ENCODE measurements around the gene SCML2.
A peak's percentile ranks its signal among the peaks of the same experiment; 100 is the strongest.
"Not testable (repeated sequence)": the region's sequence is repeated elsewhere in the genome, so short reads cannot be mapped to it uniquely, and the experiment has no call there.

The SCML2 gene

DNA sequence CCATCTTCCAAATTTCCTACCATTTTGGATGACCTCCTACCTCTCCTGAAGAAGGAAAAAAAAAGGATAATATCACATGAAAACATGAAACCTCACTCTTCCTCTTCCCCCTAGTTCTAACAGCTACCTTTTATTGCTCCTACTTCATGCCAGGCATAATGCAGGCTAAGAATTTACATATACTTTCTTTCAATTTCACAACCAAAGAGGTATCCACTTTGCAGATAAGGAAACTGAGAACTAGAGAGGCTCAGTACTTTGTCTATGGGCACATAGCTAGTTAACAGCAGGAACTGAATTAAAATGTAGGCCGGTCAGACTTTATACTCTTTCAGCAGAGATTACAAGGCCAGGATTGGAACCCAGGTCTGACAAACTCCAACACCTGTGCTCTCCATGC, 99.4 kb downstream of the SCML2 start:
- no peak for FAIRE-seq

DNA sequence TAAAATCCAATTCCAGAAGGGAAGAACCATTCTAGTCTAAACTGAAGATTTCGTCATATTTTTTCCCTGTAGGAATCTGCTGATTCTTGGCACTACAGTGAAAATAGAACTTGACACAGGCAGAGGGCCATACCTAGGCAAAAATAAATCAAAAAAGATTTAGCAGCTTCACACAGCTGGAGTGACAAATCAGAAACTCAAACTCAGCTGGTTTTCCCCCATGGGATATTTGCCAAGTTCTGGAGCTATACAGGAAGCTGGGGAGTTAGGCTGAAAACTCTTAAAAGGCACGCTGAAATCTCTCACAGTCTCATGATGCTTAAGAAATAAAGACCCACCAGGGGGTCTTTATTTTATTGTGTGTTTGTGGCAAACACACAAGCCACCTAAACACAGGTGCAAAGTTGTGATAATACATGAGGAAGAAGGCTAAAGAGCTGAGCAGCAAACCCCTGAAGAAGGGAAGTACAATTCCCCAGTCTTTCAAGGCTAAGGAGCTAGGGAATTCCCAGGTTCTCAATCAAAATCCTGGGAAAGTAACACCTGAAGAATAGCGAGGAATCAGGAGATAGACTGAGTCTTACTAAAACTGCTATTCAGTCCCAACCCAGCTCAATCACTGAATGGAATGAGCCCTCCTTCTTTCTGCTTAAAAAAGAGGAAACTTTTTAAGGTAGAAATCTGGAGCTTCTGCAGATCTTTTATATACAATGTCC, 101.7 kb downstream of the SCML2 start:
- no peak for FAIRE-seq

DNA sequence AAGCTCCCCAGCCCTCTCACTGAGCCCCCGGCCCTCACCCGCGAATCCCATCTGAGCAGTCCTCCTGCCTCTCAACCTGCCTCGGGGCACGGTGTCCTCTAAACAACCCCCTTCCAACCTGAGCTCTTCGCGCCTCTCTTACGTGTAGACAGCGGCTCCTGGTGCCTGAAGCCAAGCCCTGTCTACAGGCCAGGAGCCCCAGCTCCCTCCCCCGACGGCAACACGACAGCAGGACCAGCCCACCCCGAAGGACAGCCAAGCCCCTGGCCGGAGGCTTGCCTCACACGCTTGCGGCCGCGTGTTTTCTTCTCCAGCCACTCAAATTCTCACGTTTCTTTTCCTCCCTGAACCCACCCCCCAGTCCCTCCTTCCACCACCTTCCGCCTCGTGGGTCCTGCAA, 124.8 kb downstream of the SCML2 start:
- FAIRE-seq: not testable (repeated sequence)

DNA sequence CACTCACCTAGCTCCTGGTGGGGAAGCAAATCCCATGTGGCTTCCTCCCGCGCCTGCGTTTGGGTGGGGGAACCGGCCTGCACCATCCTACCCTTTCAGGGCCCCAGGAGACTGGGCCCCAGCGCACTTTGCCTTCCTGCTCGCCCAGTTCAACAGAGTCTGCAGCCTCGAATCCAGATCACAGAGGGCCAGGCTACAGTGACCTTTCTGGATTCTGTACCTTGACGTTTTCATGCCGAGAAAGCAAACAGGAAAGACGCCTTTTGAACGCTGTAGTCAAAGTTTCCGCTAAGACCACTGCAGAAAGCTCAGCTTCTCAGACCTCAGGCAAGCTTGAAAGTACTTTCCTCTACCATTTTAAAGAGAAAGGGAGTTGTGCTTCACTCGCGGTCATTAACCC, 126.4 kb downstream of the SCML2 start:
- FAIRE-seq: no peak

DNA sequence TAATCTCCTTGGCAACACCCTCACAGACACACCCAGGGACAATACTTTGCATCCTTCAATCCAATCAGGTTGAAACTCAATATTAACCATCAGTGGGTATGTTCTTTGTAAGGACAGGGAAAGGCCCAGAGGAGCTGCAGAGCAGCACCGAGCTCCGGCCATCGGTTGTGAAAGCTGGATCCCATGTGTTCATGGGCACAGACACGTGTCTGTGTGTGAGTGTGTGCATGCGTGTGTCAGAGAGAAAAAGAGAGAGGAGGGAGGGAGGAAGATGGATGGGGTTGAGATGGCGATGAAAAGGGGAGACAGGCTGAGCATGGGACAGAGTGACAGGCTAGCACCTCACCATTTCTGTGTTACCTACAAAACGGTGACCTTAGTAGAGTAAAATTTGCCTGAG, 127.0 kb downstream of the SCML2 start:
- FAIRE-seq: no peak

DNA sequence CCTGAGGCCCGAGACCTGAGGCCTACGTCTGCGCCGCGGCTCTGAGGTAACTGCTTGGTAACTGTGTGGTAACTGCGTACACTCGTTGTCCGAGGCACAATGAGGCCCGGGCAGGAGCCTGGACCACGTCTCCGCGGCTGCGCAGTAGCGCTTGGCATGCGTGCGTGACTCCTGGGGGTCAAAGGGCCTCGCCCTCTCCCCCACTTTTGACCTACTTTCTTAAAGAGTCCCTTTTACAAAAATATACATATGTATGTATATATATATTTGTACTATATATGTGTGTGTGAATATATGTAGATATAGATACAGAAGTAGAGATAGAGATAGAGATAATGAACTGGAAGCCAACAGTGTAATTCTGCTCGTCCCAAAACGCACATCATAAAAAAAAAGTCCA, 133.7 kb downstream of the SCML2 start, which contains the start of gene BEND2:
Gene BEND2, minus strand, starts transcription at position 101 of the 400 bp plus-strand sequence. CDS start 136 bp downstream, outside the sequence.
- FAIRE-seq: no peak

DNA sequence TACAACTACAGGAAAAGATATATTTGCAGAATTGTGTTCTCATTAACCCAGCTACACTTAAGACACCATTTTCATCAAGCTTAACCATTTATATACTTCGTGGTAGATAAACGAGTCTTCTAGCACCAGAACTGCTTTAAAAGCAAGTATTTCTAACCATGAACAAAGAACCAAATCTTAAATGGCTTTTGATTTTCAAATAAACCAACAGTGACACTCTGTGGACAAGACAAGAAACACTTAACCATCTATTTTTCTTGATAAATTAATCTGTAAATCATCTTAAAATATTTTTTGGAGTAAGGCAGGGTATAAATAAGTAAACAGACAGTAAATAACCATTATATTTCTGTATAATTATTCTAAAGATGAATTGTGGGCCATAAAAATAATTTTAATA, 144.0 kb downstream of the SCML2 start:
- peak; percentile 54 for FAIRE-seq

DNA sequence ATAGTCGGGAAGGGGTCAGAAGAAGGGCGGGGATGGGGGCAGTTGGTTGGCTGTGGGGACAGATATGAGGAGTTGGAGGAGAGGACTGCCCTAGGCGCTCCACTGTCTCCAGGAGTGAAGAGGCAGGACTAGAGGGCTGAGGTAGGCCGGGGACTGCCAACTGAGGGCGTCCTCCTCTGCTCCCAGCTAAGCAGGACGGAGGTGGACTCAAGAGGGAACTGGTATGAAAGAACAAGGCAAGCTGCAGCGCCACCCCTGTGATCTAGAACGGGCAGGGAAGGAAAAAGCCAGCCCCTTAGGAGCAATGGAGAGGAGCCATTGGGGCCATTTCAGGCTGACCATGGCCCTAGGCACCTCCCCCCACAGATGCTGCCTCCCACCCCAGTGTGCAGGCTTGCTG, 147.8 kb downstream of the SCML2 start:
- no peak for FAIRE-seq

DNA sequence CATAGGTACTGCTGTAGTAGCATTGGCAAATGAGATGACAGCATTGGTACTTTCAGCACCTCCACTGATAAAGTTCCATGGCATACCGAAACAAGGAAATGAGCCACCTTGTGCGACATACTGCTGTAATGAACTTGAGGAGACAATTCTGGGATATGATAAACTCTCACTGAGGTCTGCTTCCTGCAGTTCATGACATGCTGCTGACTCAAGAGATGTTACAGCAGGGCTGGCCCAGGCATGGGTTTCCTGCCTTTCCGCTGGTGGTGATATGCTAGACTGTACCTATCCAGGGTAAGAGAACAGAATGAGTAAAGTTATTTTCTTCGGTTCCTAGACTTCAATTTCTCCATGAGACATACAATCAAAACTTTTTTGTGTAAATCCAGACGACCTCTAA, 150.9 kb downstream of the SCML2 start:
- FAIRE-seq: no peak

DNA sequence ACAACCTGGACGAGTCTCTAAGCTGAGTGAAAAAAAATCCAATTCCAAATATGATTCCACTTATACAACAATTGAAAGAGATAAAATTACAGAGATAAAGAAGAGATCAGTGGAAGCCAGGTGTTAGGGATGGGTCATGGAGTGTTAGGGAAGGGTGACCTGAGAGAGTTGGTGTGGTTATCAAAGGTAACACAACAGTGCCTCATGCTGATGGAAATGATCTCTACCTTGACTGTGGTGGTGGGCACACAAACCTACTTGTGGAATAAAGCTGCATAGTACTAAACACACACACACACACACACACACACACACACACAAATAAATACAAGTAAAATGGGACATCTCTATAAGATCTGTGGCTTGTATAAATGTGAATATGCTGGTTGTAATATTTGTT, 159.8 kb downstream of the SCML2 start:
- no peak for FAIRE-seq

All from TTC549 (cell line).